ENCODE data around the gene GRM4.

The GRM4 gene

DNA sequence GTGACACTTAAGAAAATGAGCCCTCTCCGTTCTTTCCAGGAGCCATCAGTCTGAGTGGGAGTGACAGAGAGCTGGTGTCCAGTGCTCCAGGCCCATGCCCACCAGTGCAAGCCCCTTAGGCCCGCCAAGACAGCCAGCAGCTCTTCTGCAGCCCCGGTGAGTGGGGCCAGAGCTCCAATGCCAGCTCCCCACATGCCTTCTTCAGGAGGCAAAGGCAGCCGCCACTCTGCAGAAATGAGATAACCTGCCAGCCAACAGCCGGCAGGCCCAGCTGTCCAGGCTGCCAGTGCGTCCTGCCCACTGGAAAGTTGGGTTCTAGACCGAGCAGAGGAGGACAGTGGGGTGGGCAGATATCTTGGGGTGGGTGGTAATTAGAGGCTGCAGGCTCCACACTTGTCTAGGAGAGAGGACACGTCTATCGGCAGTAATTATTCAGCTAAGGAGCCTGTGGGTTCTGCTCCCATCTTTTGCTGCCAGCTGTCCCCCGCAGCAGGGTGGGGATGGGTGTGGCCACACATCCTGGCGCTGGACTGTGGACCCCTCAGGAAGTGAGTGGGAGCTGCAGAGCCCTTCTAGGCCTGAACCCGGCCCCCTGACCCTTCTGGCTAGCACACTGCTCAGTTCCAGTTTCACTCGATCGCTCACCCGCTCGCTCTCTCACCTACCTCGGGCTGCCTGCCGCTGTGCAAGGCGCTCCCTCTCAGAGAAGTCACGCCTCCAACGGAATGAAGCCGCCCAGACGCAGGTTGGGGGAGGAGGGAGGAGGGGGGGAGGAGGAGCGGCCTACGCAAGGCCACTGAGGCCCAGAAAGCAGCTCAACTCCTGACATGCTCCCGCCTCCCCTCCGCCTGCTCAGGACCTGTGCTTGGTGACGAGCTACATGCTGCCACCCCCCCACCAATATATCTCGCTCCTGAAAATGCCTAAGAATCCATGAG is 3.6 kb downstream of the GRM4 start:
- peak in 2 of 3 experiments; percentile 22 to 40 for DNase-seq

DNA sequence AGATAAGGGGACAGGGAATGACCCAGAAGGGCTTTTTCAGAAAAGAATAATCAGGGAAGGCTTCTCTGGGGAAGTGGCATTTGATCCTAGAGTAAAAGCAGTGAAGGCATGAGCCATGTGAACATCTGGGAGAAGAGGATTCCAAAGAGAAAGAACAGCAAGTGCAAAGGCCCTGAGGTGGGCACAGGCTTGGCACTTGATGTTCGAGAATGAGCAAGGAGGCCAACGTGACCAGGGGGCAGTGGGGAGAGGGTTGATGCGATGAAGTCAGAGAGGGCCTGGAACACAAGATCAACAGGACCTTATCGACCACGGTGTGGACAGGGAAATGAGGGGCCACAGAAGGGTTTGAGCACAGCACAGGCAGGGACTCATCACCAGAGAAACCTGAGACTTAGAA is 5.8 kb downstream of the GRM4 start:
- no peak for DNase-seq

DNA sequence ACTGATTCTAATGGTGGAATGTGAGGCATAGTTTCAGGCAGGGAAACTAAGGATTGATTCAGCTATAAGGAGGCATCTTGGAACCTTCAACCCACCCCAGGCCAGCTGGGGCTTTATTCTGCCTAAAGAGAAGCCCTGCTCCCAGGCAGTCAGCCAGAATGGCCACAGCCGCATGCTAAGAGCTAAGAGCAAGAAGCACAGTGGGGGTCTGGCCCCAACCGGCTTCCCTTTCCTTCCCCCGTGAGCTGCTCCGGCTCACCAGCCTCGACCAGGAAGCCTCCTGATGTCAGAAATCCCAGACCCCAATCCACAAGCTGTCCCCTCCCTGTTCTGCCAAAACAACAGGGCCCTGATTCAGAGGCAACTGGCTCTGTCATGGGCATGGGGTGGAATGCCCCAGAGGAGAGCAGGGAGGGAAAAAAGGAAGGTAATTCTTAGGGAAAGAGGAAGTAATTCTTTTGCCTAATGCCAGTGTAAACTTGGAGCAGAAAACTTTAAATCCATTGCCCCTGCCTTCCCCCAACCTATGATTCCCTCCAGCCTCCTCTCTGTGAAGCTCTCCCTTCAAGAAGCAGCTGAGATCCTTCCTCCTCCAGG is 6.9 kb downstream of the GRM4 start:
- no peak for DNase-seq

DNA sequence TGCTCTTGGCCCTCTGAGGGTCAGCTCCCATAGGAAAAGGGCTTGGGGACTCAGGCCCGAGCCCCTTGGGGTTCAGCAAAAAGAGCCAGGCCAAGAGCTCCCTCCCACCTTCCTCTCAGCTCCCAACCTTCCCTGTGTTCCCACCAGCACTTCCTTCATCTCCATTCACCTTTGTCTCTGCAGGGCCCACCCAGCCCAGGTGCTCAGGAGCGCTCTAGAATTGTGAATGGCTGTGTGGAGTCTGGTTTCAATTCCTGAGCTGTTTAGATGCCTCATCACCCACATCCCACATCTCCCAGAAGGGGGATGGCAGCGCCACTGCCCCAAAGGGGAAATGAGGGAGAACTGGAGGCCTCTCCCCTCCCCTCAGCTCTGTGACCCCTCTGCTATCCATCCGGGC is 7.7 kb downstream of the GRM4 start:
- no peak for DNase-seq

DNA sequence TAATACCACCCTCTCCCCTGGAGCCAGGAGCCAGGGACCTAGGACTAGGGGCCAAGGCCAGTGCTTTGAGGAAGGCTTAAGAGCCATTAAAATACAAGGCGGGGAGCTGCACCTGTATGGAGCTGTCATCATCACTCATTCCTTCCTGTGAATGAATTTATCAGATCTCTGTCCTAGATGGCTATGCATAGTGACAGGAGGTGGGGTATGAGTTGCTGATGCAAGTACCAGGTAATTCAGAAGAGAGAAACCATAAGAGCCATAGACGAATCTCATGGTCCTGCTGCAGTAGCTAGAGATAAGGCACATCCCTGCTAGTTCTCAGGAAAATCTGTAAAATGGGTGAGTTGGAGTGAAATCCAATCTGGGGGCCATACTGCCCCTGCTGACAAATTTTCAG is 10.3 kb downstream of the GRM4 start:
- no peak for DNase-seq

DNA sequence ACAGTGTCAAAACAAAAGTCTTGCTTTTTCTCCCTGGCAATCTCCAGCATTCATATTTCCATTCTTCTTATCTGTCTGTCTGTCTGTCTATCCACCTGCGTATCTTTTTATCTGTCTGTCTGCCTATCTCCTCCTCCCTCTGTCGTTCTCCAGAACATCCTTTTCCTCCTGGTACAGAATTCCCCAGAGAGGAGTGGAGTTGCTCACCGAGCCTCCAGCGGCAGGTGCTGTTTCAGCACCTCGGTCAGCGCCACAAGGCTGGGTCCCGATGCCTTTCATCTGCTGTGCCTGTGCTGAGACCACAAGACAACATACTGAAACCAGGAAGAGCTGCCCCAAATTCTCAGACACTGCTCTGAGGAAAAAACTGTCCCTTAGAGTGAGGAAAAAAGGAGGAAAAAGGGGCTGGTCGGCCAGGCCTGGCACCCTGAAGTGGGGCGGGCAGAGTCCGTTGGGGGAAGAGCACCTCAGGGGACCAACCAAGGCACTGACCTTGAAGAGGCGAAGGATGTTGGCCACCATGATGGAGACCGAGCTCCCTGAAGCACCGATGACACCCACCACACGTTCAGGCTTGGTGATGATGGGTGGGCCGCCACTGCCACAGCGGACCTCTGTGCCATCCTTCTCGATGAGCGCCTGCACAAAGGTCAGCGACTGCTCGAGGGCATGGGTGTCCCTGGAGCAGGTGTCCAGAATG is 13.3 kb downstream of the GRM4 start:
- DNase-seq = peak in 2 of 3 experiments; percentile 6 to 74

DNA sequence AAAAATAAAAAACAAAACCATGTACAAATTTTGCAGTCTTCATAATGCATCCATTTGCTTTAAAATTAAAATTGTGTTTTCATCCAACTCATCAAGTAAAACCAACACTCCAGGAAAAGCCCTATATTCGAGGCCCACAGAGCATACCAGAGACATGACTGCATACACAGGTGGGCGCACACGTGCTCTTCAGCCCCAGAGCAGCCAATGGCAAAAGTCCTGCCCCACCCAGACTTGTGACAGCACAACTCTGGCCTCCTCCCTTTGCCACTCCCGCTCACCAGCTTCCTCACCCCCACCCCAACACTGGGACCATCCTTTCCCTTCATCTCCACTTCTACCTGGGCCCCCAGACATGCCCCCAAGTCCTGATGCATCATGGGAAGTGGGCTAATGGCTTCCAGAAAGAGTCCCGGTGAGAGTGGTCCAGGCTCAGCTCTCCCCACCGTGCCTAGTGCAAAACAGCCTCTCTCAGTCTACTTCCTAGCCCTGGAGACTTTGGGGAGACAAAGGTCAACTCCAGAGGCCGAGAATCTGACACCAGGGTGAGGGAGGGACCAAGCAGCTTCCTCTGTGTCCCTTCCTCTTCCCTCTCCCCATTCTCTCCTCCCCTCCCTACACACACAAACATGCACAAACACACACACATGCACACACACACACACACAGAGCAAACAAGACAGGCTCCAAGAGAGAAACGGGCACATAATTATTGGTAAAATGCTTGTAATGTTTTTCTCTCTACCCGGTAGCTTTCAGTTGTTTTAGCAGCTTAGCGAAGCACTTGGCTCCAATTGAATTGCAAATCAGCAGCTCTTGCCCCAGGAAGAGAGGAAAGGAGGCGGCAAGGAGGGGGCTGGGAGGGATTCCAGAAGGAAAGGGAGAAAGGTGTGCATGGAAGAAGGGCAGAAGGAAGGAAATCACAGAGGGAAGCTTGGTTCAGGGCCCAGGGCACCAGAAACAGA is 14.3 kb downstream of the GRM4 start:
- peak; percentile 39 to 64 (median 53) for DNase-seq

DNA sequence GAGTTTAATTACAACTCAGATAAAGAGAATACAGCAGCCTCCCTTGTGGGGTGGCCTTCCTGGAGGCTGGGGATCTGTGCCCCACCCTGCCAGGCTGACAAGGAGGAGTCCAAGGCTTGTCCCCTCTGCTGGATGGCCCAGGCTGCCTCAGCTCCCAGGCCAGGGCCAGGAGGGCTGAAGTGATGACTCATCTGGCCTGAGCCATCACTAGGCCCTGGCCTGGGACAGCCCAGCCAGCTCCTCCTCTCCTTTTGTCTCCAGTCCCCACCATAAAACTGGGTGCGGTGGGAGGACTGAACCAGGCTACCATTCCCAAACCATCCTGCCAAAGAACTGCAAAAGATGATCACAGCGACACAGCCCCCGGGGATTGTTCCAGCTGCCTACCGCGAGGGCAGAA is 15.0 kb downstream of the GRM4 start:
- DNase-seq = no peak

DNA sequence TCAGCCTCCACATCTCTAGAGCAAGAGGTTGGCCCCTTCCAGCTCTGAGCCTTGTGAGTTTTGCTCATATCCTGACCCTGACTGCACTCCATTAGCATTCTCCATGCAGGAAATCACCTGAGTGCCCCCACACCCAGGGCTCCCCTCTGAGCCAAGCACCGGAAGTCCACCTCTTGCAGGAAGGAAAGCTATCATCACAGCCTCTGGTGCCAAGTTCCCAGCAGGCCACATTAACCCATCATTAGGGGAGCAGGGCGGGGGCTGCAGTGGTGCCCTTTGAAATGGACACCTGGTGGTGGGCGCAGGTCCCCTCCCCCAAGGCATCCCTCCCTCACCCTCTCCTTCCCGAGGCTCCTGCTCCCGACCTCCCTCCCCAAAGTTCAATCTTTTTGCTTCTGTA is 16.1 kb downstream of the GRM4 start:
- peak in 2 of 3 experiments; percentile 56 to 78 for DNase-seq

DNA sequence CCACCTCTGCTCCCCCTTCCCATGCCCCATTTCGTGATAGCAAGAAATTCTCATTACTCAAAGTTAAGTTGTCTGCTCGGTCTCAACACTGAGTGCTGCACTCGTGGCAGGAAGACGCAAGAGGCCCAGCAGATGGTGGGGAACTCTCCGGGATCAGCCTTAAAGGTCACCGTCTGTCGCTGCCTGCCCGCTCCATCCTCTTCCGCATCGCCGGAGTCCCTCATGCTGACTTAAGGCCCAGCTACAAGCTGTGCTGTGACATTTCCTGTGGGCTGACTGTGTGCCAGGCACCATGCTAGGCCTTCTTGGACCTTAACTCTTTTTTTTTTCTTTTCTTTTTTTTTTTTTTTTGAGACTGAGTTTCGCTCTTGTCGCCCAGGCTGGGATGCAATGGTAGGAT is 17.8 kb downstream of the GRM4 start:
- DNase-seq = no peak

DNA sequence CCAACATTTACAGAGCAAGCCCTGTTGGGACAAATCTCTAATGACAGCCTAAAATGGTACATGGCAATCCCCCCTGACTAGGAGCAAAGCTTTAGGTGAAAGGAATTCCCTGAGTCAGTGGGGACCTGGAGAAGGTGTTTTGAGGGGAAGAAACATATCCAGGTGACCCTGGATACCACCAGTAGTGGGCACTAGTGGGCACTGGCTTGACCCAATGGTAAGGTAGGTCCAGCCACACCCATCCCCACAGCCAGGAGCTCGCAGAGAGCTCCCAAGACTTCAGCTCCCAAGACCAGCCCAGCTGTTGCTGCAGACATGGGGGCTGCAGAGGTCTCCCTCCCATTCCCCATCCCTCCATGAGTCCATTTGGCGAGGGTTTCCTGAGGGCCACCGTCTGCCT is 19.5 kb downstream of the GRM4 start:
- no peak for DNase-seq

DNA sequence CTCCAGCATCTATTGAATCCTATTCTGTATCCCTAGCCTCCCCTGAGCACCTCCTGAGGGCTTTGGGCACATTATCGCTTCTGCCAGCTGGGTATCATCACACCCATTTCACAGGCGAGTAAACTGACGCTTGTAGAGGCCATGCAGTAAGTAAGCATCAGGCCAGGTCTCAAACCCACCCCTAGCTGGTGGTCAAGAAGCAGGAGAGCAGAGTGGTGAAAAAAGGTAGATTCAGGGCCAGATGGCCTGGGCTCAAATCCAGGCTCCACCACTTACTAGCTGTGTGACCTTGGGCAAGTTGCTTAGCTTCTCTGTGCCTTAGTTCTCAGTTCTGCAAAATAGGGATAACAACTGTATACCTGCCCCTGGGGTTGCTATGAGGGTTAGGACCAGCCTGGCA is 19.9 kb downstream of the GRM4 start:
- DNase-seq = no peak

DNA sequence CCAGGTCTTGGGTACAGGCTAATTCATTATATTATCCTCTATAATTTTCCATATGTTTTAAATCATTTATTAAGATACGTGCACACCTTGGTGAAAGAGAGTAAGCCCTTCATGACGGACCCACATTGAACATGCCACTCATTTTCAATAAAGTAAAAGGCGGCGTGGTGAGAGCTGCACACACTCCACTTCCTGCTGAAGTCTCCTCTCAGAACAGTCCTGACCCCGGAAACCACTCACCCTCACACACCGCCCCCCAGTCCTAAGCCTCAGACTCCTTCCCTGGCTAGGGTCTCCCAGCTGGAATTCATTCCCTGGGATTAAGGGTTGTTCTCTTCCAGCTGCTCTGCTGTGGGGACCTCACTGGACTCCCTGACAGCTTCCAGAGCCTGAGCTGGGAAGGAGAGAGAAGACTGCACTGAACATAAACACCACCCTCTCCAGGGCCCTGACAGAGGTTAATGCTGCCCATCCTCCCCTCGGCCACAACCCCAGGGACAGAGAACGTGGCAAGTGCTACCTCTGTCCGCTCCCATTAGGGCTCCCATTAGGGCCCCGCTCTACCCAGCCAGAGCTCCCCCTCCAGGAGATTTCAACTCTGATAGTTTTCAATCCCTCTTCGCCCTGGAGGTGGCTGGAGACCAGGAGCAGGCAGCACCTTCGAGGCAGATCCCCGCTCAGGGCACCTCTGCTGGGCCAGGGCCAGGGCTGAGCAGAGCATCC is 24.8 kb downstream of the GRM4 start:
- DNase-seq = no peak

DNA sequence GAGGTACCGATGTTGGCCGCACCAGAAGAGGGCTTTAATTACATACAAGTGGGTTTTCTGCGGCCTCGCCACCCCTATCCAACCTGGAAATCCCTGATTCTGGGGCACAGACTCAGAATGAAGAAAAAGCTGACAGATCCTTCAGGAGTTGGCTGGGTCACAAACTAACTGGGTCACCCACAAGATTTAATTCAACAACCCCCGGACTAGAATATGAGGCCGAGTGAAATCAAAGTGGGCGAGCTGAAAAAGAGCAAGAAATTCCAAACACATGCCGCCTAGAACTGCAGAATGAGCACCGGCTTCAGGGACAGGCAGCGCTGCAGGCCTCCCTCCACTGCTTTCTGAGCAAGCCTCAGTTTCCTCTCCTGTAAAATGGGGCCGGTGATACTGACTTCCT is 30.0 kb downstream of the GRM4 start:
- DNase-seq = no peak

DNA sequence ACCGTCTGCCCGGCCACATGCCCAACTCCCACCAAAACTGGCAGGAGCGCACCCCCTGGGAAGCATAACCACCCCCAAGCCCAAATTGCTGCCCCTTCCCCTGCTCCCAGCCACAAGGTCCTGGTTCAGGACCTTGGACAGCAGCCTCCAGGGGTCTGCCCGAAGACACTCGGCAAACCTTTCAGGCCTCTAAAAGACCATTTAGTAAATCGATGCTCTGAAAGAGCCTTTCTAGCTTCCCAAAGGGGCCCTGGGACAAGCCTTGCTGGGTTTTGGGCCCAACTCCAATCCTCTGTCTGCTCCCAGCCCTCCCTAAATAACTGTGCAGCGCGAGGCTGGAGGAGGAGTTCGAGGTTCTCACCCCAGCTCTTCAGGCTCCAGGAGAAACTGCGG is 30.5 kb downstream of the GRM4 start:
- DNase-seq = no peak

DNA sequence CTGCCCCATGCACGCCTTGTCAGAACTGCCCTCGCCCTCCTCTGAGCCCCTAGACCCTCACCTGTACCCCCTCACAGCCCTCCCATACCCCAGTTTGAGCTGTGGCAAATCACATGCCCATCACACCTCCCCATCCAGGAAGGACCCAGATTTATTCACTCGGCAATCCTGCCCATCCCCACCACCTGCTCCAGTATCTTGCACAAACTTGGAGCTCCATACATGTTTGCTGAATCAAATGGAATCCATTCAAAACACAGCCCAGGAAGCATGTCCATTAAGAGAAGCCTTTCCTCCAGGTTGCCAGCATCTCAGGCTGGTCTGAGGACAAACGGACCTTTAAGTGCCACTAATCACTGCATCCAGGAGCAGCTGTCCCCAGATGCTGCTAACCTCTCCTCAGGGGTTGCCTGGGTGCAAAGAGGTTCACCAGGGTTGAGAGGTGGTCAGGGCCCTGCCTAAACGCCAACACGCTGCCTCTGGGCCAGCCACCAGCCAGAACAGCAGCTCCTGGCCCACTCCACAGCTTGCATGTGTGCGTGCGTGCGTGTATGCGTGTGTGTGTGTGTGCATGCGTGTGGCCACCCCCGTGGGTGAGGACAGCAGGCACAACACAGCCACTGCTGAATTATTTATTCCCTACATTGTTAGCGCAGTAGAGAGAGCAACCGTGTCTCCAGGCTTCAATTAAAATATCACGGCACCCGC is 31.0 kb downstream of the GRM4 start:
- DNase-seq = no peak

DNA sequence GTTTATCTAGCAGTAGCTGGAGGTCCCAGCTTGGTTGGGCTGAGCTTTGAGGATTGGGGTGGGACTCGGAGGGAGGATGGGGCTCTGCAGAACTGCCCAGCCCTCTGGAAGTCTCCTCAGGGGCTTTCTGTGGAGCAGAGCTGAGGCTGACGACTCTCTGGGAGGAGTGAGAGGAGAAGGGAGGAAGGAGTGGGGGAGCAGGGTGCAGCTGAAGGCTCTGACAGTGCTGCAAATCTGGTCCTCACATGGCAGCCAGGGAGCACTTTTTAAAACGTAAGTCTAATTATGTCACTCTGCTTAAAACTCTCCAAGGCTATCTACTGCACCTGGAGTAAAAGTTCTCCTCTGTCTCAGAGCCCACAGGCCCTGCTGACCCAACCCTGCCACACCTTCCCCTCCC is 32.4 kb downstream of the GRM4 start:
- DNase-seq = no peak

DNA sequence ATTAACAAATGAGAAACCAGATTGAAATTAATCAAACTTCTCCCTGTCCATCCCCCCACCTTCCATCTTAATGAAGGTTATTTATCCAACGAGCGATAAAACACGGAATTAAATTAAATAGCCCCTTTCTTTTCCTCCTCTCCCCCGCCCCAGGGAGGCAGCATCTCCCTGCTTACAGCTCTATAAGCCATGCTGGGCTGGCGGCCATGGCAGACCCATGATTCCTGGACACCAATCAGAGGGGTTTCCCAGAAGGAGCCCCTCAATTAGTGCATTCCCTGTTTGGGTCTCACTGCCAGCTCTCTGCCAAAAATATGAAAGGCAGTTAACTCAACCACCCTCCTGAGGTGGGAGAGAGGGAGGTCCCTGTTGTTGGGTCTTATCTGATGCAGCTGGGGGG is 33.8 kb downstream of the GRM4 start:
- DNase-seq = no peak

DNA sequence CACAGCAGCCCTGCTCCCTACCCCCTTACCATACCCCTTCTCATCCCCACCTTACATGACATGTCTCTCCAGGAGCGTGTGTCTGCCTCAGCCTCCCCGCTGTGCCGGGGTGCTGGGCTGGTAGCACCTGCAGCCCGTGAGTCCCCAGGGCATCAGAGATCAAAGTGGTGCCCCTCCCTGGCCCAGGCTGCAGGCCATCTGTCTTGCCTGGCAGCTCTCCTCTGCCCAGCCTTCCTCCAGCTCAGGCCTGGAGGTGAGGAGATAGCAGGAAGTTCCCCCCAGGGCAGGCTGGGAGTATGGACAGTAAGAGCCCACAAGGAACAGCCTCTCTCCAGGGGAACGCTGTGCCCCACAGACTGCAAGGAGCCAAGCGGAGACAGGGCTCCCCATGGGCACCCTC is 35.3 kb downstream of the GRM4 start:
- peak in 2 of 3 experiments; percentile 84 to 91 for DNase-seq

DNA sequence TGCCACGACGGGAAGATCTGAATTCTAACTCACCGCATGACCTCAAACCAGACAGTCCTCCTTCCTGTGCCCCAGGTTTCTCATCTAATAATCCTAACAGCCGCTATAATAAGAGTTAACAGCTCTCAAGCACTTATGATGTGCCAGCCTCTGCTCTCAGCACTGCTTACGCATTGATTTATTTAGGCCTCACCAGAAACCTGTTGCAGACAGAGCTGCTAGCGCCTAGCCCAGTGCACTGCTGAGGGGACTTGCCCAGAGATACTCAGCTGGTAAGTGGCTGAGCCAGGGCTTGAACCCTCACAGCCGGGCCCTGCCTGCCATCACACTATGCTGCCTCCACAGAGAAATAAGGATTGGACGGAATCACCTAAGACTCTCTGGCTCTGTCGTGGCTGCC is 37.7 kb downstream of the GRM4 start:
- peak; percentile 16 to 62 (median 26) for DNase-seq

DNA sequence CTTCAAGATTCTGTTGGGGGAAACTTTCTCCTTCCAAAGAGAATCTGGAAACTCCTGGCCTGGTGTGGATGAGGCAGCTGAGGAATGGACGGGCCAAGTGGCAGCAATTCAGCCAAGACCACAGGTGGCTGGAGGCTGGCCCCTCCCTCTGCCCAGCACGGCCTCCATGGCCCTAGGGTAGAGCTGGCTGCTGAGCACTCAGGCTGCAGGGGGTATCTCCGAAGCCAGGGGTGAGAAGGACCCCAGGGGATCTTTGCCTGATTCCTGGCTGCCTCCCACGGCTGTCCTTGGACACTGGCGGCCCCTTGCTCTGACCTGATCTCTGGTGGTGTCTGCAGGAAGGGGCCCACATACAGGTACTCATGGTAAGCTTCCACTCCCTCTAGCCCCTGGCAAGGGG is 39.0 kb downstream of the GRM4 start:
- DNase-seq = peak in 1 of 3 experiments; percentile 66
